GM08714 (cell line): Measurements from ENCODE around the gene PIK3R6.

Source experiments
- H3K4me3 ChIP-seq: fragments of 200-500 bp; sonication (Bioruptor generic); 2 replicates; pipeline ENCODE4 v1.5.1; 2014; ENCODE audit warnings: mild to moderate bottlenecking, low read length, inconsistent platforms
- ZNF274 ChIP-seq: IDR thresholded peaks from 2 replicates; pipeline ENCODE4 v1.6.1; 2012; ENCODE audit warnings: mild to moderate bottlenecking, low read depth, low read length

The PIK3R6 gene

DNA sequence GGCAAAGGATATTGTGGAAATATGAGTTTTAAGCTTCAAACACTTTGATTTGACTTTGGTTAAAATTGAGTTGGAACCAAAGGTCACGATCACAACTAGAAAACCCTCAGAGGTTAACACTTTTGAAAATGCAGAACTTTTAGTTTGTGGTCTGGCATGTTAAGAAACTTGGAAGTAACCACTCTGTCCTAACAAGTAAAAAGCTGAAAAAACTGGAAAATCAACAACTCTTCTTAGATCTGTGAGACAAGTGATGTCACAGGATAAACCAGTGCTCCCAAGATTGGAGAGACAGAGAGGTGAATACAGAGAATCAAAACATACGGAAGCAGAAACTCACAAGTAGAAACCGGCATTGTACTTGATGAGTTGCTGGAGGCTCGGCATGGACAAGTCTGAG, 85.7 kb downstream of the PIK3R6 start:
- no peak overlapping the region for H3K4me3 ChIP-seq
- TF ChIP-seq ZNF274, result no peak

DNA sequence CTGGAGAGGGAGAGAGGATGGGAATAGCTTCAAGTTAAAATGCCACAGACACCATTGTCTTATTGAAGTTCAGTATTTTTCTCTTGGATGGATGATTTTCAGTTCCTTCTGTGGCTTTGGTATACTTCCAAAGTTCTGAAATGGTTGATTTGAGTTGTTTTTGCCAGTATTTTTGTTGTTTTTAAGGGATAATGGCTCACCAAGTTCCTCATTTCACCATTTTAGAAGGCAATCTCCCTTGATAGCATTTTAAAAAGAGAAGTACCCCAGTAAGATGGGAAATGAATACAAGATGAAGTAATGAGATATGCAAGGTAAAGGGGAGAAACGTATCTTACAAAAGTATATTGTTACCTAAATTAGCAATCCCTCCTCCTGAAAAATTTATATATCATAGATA, 90.6 kb downstream of the PIK3R6 start:
- TF ChIP-seq ZNF274, result no peak
- H3K4me3 ChIP-seq, result no peak overlapping the region

DNA sequence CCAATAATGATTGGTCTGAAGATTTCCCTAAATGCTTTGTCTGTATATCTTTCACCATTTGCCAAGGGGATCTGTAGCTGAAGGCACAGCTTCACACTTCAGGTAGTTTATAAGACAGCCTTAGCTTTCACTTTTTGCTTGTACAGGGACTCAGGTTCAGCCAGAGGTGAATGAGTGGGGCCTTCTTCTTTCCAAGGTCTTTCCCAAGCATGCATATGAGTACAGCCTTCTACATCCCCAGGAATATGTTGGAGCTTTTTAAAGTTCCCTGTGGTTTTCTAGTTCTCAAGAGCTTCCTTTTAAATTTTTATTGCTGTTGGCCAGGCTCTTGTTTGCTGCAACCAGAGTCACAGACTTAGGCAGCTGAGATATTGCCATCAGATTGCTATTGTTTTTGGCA, 91.2 kb downstream of the PIK3R6 start:
- TF ChIP-seq ZNF274, result no peak
- H3K4me3 ChIP-seq, result no peak overlapping the region

DNA sequence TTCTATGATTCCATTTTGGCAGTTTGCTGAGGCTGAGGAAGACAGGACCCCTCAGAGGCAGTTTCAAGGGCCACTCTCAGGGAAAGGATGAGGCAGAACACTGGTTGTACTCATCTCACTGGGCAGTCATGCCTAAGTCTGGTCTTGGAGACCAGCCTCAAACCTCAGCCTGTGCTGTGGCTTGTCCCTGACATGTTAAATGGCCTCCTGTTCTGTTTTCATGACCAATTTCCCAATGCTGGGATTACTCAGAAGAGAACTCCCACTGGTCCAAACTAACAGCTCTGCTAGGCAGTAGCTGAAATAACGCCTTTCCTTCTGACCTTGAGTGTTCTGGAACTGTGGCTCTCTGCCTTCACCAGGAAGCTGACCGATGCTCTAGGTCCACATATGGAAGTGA, 100.7 kb downstream of the PIK3R6 start:
- H3K4me3 ChIP-seq, result no peak overlapping the region
- TF ChIP-seq ZNF274, result no peak

DNA sequence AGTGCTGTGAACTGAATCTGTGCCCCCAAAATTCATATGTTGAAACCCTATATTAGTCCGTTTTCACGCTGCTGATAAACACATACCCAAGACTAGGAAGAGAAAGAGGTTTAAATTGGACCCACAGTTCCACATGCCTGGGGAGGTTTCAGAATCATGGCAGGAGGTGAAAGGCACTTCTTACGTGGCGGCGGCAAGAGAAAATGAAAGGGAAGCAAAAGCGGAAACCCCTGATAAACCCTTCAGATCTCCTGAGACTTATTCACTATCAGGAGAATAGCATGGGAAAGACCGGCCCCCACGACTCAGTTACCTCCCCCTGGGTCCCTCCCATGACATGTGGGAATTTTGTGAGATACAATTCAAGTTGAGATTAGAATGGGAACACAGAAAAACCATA, 105.5 kb downstream of the PIK3R6 start:
- H3K4me3 ChIP-seq, result no peak overlapping the region
- TF ChIP-seq ZNF274, result no peak

DNA sequence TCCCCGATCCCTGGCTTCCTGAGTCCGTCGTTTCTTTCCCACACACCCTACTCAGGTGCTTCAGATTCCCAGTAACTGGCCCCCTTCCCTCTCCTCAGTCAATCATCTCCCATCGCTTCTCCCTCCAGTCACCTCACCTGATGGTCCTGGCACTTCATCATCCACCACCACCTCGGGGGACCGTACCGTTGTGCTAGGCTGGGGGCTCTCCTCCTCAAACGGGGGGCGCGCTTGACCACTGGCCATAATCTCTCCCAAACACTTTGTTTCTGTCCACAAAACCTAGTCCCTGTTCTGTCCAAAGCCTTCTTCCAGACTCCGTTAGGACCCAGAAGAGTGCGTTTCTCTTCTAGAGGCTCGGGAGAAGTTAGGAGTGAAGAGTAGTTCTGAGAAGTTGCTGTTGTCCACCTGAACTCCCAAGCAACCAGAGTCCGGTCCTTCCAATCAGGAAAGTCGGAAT, 109.3 kb downstream of the PIK3R6 start, which contains the start of gene SPDYE4:
Gene SPDYE4, minus strand, starts transcription at position 410 of the 460 bp plus-strand sequence. Its CDS starts 164 bp downstream, at position 246.
- H3K4me3 ChIP-seq, result no peak within 1 kb of the TSS
- no peak for TF ChIP-seq ZNF274

DNA sequence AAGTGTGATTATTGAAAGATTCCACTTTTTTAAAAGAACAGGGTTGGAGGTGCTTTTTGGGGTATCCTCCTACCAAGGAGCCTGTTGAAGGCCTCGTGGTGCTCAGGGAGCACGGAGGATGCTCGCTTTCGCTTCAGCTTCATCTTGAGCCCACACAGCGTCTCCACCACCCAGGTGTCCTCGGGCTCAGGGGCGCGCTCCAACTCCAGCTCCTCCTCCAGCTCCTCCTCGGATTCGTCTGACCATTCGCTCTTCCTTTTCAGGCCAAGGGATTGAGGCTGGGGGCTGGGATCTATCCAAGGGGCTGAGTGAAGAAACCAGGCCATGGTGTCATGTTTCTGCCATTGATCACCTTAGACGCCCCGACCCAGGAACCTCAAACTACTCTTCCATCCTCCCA, 110.3 kb downstream of the PIK3R6 start:
- no peak for TF ChIP-seq ZNF274
- no peak overlapping the region for H3K4me3 ChIP-seq

DNA sequence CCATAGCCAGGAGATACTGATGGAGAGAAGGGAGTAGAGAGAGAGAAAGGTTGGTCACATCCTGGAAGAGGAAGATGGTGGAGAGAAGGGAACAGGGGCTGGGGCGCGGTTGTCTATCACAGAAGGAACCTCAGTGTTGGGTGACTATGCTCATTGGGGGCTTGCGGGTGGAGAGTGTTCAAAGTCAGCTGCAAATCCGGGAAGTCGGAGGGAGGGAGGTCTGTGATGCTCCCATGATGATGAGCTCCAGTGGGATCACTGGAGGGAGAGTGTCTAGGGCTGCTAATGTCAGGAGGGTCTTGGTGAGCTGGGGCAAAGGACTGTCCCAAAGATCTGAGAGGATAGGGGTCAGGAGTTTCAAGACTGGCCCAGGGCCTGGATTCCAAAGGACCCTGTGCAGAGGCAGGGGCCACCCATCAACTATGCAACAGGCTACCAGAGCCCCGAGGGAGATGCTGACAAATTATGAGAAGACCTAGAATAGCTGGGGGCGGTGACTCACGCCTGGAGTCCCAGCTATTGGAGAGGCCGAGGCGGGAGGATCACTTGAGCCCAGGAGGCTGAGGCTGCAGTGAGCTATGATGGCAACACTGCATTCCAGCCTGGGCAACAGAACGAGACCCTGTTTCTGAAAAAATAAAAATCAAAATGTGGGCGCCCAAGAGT, 111.8 kb downstream of the PIK3R6 start:
- TF ChIP-seq ZNF274, result no peak

DNA sequence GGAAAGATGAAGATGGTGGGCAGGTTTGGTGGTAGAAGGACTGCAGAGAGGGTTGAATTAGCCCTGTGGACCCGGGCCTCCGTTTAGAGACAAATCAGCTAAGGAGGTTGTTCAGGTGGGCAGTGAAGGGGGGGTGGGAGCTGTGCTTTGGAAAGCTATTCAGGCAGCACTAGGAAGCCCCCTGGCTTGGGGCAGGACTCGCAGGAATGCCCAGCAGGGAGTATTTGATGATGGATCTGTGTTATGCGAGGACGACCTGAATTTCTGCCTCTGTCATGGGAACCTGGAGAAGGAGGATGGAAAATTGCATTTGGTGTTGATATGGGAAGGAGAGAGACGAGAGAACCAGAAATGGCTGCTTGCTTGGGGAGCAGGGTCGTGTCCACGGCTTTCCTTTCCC, 112.6 kb downstream of the PIK3R6 start:
- TF ChIP-seq ZNF274, result no peak
- no peak overlapping the region for H3K4me3 ChIP-seq

More for the DNA sequence above, 111.8 kb downstream of the PIK3R6 start:
- H3K4me3 ChIP-seq, result no peak overlapping the region

DNA sequence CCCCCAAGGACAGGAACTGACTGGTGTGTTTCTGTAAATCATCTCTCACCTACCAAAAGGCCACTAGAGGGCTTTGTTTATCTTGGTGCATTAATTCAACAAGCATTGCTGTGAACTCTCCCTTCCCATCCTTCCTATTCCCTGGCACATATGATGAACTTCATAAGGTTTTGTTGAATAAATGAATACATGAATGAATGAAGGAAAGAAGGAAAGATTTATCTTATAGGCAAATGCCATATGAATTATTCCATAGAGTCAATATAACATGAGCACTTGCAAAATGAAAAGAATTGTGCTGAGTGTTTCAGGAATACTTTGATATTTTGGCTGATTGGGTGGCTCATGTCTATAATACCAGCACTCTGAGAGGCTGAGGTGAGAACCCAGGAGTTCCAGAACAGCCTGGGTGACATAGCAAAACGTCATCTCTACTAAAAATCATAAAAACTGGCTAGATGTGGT, 113.5 kb downstream of the PIK3R6 start:
- TF ChIP-seq ZNF274, result no peak

DNA sequence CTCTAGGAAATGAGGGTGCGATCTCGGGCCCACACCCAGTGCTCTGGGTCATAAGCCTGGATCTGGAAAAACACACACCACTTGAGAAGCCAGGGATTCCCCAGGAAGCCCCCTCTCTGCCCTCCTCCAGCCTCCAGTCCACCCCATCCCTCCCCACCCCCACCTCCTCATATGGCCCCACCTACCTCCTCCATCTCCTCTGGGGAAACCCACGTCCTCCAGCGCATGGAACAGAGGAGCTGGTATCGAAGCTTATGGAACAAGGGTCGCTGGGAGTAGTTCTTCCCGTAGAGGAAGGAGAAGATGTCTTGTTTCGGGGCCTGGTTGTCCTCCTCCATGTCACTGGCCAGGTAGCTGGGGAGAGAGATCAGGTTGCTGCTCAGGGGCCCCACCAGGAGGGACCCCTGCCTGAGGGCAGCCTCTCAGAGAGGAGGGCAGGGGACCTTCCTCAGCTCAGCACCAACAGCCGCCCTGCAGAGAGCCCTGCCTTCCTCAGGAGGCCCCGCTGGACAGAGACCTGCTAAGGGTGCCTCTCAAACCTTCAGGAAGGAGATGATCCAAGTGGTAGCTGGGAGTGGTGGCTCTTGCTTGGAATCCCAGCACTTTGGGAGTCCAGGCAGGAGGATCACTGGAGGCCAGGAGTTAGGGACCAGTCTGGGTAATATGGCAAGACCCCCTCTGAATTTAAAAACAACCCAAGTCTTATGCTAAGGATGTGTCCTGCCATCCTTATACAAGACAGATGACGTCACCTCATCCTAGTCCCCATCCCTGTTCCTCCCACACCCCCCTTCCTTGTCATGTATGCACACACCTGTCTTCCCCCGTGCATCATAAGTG, 114.1 kb downstream of the PIK3R6 start:
- no peak overlapping the region for H3K4me3 ChIP-seq
- TF ChIP-seq ZNF274, result no peak

More for the DNA sequence above, 113.5 kb downstream of the PIK3R6 start:
- H3K4me3 ChIP-seq, result no peak overlapping the region
